ENCODE results near the gene PTGFRN.

The PTGFRN gene

DNA sequence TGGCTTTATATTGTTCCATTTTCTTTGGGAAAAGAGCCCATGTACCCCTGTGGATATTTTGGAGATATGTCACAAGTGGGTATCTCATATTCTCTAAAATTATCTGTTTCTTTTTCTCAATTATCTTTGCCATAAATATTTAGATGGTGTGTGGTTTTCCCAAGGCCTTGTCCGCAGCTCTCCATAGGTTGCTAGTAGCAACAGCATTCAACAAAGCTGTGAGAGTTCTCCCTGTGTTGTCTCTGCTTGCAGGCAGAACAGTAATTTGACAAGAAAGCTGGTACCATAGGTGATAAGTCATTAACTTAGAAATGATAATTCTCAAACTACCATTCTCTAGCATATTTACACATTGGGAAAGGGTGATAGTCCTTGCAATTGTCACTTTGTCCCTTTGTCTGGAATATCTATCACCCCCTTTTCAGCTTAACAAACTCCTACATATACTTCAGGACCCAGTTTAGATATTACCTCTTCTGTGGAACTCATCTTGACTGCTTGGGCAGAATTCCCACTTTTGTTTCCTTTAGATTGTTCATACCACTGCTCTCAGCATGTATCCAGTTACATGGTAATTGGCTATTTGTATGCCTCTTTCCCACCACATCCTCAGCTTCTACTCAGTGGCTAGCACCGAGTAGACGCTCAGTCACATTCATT, 100.7 kb downstream of the PTGFRN start:
- intact Hi-C loops (cut with DNase I; ENCODE audit: low total_unique reads), result no loop called here
- no peaks in the 10 kb centered on the region for H3K36me3 ChIP-seq
- DNase-seq, result no peak
- H3K4me1 ChIP-seq, result no peaks in the 10 kb centered on the region
- no peak overlapping the region for H3K4me3 ChIP-seq
- no peaks in the 10 kb centered on the region for H3K9me3 ChIP-seq
- H3K27me3 ChIP-seq, result no peaks in the 10 kb centered on the region
- H3K27ac ChIP-seq, result no peak overlapping the region
- TF ChIP-seq, protein P1, sequence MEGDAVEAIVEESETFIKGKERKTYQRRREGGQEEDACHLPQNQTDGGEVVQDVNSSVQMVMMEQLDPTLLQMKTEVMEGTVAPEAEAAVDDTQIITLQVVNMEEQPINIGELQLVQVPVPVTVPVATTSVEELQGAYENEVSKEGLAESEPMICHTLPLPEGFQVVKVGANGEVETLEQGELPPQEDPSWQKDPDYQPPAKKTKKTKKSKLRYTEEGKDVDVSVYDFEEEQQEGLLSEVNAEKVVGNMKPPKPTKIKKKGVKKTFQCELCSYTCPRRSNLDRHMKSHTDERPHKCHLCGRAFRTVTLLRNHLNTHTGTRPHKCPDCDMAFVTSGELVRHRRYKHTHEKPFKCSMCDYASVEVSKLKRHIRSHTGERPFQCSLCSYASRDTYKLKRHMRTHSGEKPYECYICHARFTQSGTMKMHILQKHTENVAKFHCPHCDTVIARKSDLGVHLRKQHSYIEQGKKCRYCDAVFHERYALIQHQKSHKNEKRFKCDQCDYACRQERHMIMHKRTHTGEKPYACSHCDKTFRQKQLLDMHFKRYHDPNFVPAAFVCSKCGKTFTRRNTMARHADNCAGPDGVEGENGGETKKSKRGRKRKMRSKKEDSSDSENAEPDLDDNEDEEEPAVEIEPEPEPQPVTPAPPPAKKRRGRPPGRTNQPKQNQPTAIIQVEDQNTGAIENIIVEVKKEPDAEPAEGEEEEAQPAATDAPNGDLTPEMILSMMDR (IDR thresholded peaks at IDR 0.05), result no peak

DNA sequence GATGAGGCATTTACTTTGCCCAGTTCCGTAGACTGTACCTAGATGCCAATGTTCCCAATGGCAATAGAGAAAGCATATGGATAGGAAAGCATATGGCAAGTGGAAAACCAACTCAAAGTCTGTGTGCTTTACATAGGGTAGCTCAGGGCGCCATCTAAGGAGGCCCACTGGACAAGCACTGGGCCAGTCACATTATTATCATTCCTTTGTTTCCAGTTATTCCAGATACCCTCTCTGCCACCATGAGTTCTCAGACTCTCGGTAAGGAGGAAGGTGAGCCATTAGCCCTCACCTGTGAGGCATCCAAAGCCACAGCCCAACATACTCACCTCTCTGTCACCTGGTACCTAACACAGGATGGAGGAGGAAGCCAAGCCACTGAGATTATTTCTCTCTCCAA, 101.6 kb downstream of the PTGFRN start:
- no peak for DNase-seq
- intact Hi-C loops (cut with DNase I; ENCODE audit: low total_unique reads), result no loop called here
- Histone ChIP-seq H3K4me1 (no peaks in the 10 kb centered on the region), H3K27me3 (no peaks in the 10 kb centered on the region), H3K27ac (no peak overlapping the region), H3K9me3 (no peaks in the 10 kb centered on the region), H3K4me3 (no peak overlapping the region), H3K36me3 (no peaks in the 10 kb centered on the region)
- TF ChIP-seq, protein P1 (IDR thresholded peaks at IDR 0.05), result no peak

GRCh38 chr1:117013309-117013858, 103.7 kb downstream of the PTGFRN start:
- Histone ChIP-seq H3K9me3 (no peaks in the 10 kb centered on the region), H3K27me3 (no peaks in the 10 kb centered on the region), H3K4me3 (no peak overlapping the region), H3K27ac (no peak overlapping the region), H3K4me1 (no peaks in the 10 kb centered on the region), H3K36me3 (no peaks in the 10 kb centered on the region)
- no peak for DNase-seq
- TF ChIP-seq, protein P1 (IDR thresholded peaks at IDR 0.05), result no peak
- intact Hi-C loops (cut with DNase I; ENCODE audit: low total_unique reads), result no loop called here

DNA sequence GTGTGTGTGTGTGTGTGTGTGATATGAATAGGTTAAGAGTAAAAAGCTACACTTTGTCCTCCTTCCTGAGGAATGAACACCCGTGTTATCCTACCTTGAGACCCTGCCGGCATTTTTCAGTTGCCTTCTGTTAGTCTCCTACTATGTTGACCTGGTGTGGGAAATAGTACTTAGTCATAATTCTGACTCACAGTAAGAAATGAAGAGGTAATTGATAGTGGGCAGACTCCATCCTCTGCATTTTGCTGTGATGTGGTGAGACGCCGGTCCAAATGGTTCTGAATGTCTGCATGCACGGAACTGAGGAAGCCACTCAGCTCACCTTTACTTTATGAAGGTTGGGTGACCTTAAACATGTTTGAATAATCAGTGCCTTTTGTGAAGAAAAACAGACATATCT, 104.5 kb downstream of the PTGFRN start:
- no peaks in the 10 kb centered on the region for H3K9me3 ChIP-seq

DNA sequence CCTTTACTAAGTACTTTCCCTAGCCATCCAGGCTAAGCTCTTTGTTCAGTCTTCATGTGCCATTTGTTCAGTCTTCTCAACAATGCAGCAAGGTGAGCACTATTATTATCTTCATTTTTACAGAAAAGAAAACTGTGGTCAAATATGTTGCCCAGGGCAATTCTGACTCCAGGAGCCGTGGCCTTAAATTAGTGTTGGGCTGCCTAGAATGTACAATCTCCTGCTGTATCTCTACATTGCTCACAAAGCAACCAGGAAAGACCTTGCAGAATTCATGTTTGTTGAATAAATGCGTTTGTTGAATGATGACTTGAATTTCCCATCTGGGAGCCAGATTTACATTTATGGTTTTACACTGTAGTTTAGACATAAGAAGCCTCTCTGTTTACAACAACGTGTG, 106.0 kb downstream of the PTGFRN start:
- Histone ChIP-seq H3K27ac (no peak overlapping the region), H3K36me3 (no peaks in the 10 kb centered on the region), H3K27me3 (no peaks in the 10 kb centered on the region), H3K9me3 (no peaks in the 10 kb centered on the region), H3K4me1 (no peaks in the 10 kb centered on the region), H3K4me3 (no peak overlapping the region)
- DNase-seq, result no peak
- TF ChIP-seq, protein P1 (IDR thresholded peaks at IDR 0.05), result no peak
- intact Hi-C loops (cut with DNase I; ENCODE audit: low total_unique reads), result no loop called here

More for the DNA sequence above, 104.5 kb downstream of the PTGFRN start:
- Histone ChIP-seq H3K4me1 (no peaks in the 10 kb centered on the region), H3K36me3 (no peaks in the 10 kb centered on the region), H3K4me3 (no peak overlapping the region), H3K27me3 (no peaks in the 10 kb centered on the region), H3K27ac (no peak overlapping the region)
- DNase-seq, result no peak
- TF ChIP-seq, protein P1 (IDR thresholded peaks at IDR 0.05), result no peak
- intact Hi-C loops (cut with DNase I; ENCODE audit: low total_unique reads), result no loop called here

Measured in tibial artery (tissue), 4 donors.